CD4-positive, alpha-beta T cell treated with Interleukin-2 at 100 ng/mL for 4 hours (primary cell): ENCODE results near the gene TRPT1.
"Not testable (repeated sequence)": the region's sequence is repeated elsewhere in the genome, so short reads cannot be mapped to it uniquely, and the experiment has no call there.

Source experiments
- DNase-seq: peaks from one replicate; pipeline ENCODE4 v3.0.0-alpha.2; 2020; ENCODE audit warnings: low spot score

TRPT1 gene

GRCh38 chr11:64258356-64258755 is 32.4 kb upstream of the TRPT1 start:
- DNase-seq = no peak

GRCh38 chr11:64256300-64256699 is 30.3 kb upstream of the TRPT1 start:
- DNase-seq = no peak

- DNase-seq = no peak
These were observed 29.4 kb upstream of the TRPT1 start for GRCh38 chr11:64255135-64256128.

- no peak for DNase-seq
These were observed 28.3 kb upstream of the TRPT1 start for GRCh38 chr11:64254326-64254725.

GRCh38 chr11:64253481-64253880 is 27.5 kb upstream of the TRPT1 start:
- no peak for DNase-seq

GRCh38 chr11:64253043-64253442 is 27.1 kb upstream of the TRPT1 start:
- DNase-seq = no peak

- no peak for DNase-seq
These were observed 26.3 kb upstream of the TRPT1 start for GRCh38 chr11:64252003-64252872.

- no peak for DNase-seq
These were observed 25.7 kb upstream of the TRPT1 start for GRCh38 chr11:64251753-64252002.

- DNase-seq = peak; percentile 60
These were observed 25.2 kb upstream of the TRPT1 start, which contains the start of gene PLCB3 for GRCh38 chr11:64251016-64251752. Gene PLCB3, plus strand, starts transcription at chr11:64251530. Its CDS starts 120 bp downstream, at chr11:64251650.

GRCh38 chr11:64250415-64251015 is 24.5 kb upstream of the TRPT1 start:
- no peak for DNase-seq

- DNase-seq = no peak
These were observed 23.8 kb upstream of the TRPT1 start for GRCh38 chr11:64249563-64250414.

- no peak for DNase-seq
These were observed 23.1 kb upstream of the TRPT1 start for GRCh38 chr11:64249038-64249437.

- DNase-seq = no peak
These were observed 22.6 kb upstream of the TRPT1 start for GRCh38 chr11:64248578-64248977.

GRCh38 chr11:64247729-64248531 is 21.9 kb upstream of the TRPT1 start:
- DNase-seq = no peak

GRCh38 chr11:64246871-64247728 is 21.1 kb upstream of the TRPT1 start, which contains the start of gene PPP1R14B:
Gene PPP1R14B, minus strand, starts transcription at chr11:64246943. Its CDS starts 270 bp downstream, at chr11:64246673.
- DNase-seq = peak; percentile 78

GRCh38 chr11:64246621-64246870 is 20.6 kb upstream of the TRPT1 start:
- not testable (repeated sequence) for DNase-seq

GRCh38 chr11:64245797-64246620 is 20.0 kb upstream of the TRPT1 start:
- peak; percentile 84 for DNase-seq

GRCh38 chr11:64245401-64245796 is 19.4 kb upstream of the TRPT1 start:
- DNase-seq = peak; percentile 50
